Endothelial cell of umbilical vein (primary cell): Measurements from ENCODE around the gene NR5A1. TPM values are rescaled to one million over a fixed set of nuclear protein-coding genes. Genes with fewer than 3 reads are reported as not detected.

Experiments used
- BruUV-seq: library from RNA; stranded (reverse); fragments of 400-500 nt; replicated peaks from 2 replicates; lab custom pipeline; 2021; lab: Mats Ljungman, UMichigan
- CTCF ChIA-PET: fragments of 300-600, 350-600 bp; sonication (Branson Sonifier 250); formaldehyde crosslinking; loops from one replicate; lab custom pipeline; 2021; ENCODE audit warnings: antibody characterized with exemption, inconsistent platforms; lab: Charles Lee
- POLR2A ChIA-PET: fragments of 300-600, 350-600 bp; sonication (Branson Sonifier 250); formaldehyde crosslinking; loops from one replicate; lab custom pipeline; 2021; ENCODE audit warnings: antibody characterized with exemption, inconsistent platforms; lab: Charles Lee
- DNase-seq: peaks from one replicate; pipeline ENCODE4 v3.0.0-alpha.2; 2011; ENCODE audit warnings: low read depth, low spot score
- FAIRE-seq: peaks from 2 replicates; lab custom pipeline; 2011; peaks lifted over from hg19 to GRCh38; lab: Jason Lieb, UNC
- H2AFZ ChIP-seq: 2 replicates; pipeline ENCODE4 v1.6.0; 2012; ENCODE audit warnings: low read depth, low read length, control low read depth, inconsistent platforms
- H3K27ac ChIP-seq: 2 replicates; pipeline ENCODE4 v1.5.1; 2011; ENCODE audit warnings: low read depth, mild to moderate bottlenecking, control low read depth, low read length, moderate library complexity; ENCODE audit not compliant: insufficient read depth
- H3K27me3 ChIP-seq, 2 experiments: 2 replicates each; pipeline versions ENCODE4 v1.6.0 to v1.6.1; 2011; ENCODE audit warnings: low read length in 2 of 2, mixed read lengths in 1 of 2; ENCODE audit not compliant: control insufficient read depth in 2 of 2, insufficient read depth in 2 of 2
- H3K36me3 ChIP-seq, 2 experiments: 2 replicates in 1 of 2; 3 replicates in 1 of 2; pipeline ENCODE4 v1.5.1; 2011; ENCODE audit warnings: low read length in 2 of 2, mild to moderate bottlenecking in 1 of 2, moderate library complexity in 1 of 2; ENCODE audit not compliant: control insufficient read depth in 2 of 2, insufficient read depth in 2 of 2; ENCODE audit errors: extremely low read depth in 1 of 2
- H3K4me1 ChIP-seq: 3 replicates; pipeline ENCODE4 v1.5.1; 2011; ENCODE audit warnings: mild to moderate bottlenecking, low read length; ENCODE audit not compliant: control insufficient read depth, insufficient read depth; ENCODE audit errors: extremely low read depth
- H3K4me2 ChIP-seq: 2 replicates; pipeline ENCODE4 v1.6.1; 2011; ENCODE audit warnings: low read length, control low read depth, mixed read lengths; ENCODE audit not compliant: insufficient read depth
- H3K4me3 ChIP-seq, 3 experiments: fragments of 200-600 bp in 1 of 3; sonication (generic), shearing (Covaris generic) in 1 of 3; replicated peaks in 1 of 3; 2 replicates each; pipeline ENCODE4 v1.5.1; 2011 to 2016; ENCODE audit warnings: control low read depth in 3 of 3, low read length in 3 of 3, mild to moderate bottlenecking in 2 of 3, inconsistent platforms in 1 of 3, low read depth in 1 of 3, moderate library complexity in 1 of 3; ENCODE audit not compliant: insufficient read depth in 1 of 3
- H3K79me2 ChIP-seq: 2 replicates; pipeline ENCODE4 v1.6.0; 2012; ENCODE audit warnings: low read length, inconsistent platforms; ENCODE audit not compliant: control insufficient read depth, insufficient read depth
- H3K9ac ChIP-seq: replicated peaks from 2 replicates; pipeline ENCODE3; 2011; ENCODE audit warnings: low read length, control low read depth; ENCODE audit not compliant: insufficient read depth; ENCODE audit errors: extremely low read depth
- H3K9me1 ChIP-seq: replicated peaks from 3 replicates; pipeline ENCODE4 v1.6.0; 2011; ENCODE audit warnings: mild to moderate bottlenecking, low read length; ENCODE audit not compliant: control insufficient read depth, insufficient read depth; ENCODE audit errors: extremely low read depth
- H3K9me3 ChIP-seq: replicated peaks from 2 replicates; pipeline ENCODE4 v1.5.1; 2012; ENCODE audit warnings: low read length, inconsistent platforms; ENCODE audit not compliant: control insufficient read depth, insufficient read depth
- H4K20me1 ChIP-seq: replicated peaks from 2 replicates; pipeline ENCODE3; 2011; ENCODE audit warnings: mild to moderate bottlenecking, low read length; ENCODE audit not compliant: control insufficient read depth, insufficient read depth; ENCODE audit errors: extremely low read depth
- CTCF ChIP-seq, 2 donors: IDR thresholded peaks; 1 replicate in 1 of 2; 2 replicates in 1 of 2; pipeline ENCODE4 v1.5.1; 2011; ENCODE audit warnings: low read length in 2 of 2, mild to moderate bottlenecking in 2 of 2, moderate library complexity in 2 of 2, control low read depth in 1 of 2, inconsistent platforms in 1 of 2, low read depth in 1 of 2; ENCODE audit not compliant: insufficient read depth in 1 of 2; ENCODE audit errors: extremely low read depth in 1 of 2
- EZH2 ChIP-seq: IDR thresholded peaks from 2 replicates; pipeline ENCODE4 v1.6.1; 2012; ENCODE audit warnings: borderline replicate concordance, low read depth, mild to moderate bottlenecking, moderate library complexity, low read length, inconsistent platforms; ENCODE audit not compliant: severe bottlenecking
- FOS ChIP-seq: IDR thresholded peaks from 2 replicates; pipeline ENCODE4 v1.6.1; 2011; ENCODE audit warnings: mild to moderate bottlenecking, low read length, moderate library complexity, borderline replicate concordance; ENCODE audit not compliant: insufficient read depth
- GATA2 ChIP-seq: IDR thresholded peaks from 2 replicates; pipeline ENCODE4 v1.7.0; 2011; ENCODE audit warnings: low read depth, mild to moderate bottlenecking, moderate library complexity, mixed read lengths, low read length; ENCODE audit not compliant: insufficient read length, insufficient read depth
- JUN ChIP-seq: IDR thresholded peaks from 2 replicates; pipeline ENCODE4 v1.6.1; 2011; ENCODE audit warnings: borderline replicate concordance, low read depth; ENCODE audit not compliant: insufficient read length, insufficient read depth
- MYC ChIP-seq: IDR thresholded peaks from one replicate; pipeline ENCODE4 v1.6.1; 2011; ENCODE audit warnings: mild to moderate bottlenecking, low read depth, low read length
- POLR2A ChIP-seq: IDR thresholded peaks from 2 replicates; pipeline ENCODE4 v1.6.1; 2012; ENCODE audit warnings: low read depth, mild to moderate bottlenecking, control low read depth, low read length
- POLR2AphosphoS5 ChIP-seq: IDR thresholded peaks from 2 replicates; pipeline ENCODE4 v1.6.1; 2012; ENCODE audit warnings: low read depth, mild to moderate bottlenecking, control low read depth, low read length, moderate library complexity; ENCODE audit not compliant: insufficient read depth
- dilution Hi-C: fragments of 300-500 bp; cut with MboI; formaldehyde crosslinking; loops from one replicate; pipeline ENCODE4 v1.15.0; 2019; ENCODE audit warnings: low sequenced_read_pairs; ENCODE audit not compliant: extremely low pct_ligation_motif_present
- intact Hi-C: fragments of 100-400 bp; cut with micrococcal nuclease; formaldehyde crosslinking; loops from one replicate; pipeline ENCODE4 v1.10.0; 2022
- polyA plus RNA-seq, 4 experiments: library from polyadenylated mRNA; depleted of rRNA in 3 of 4; stranded (reverse) in 3 of 4; unstranded in 1 of 4; fragments of >200 nt; gene quantifications; 2 replicates each; pipeline versions ENCODE4 v1.2.1 to v1.2.3, GENCODE V29; 2011 to 2012; ENCODE audit warnings: missing spikeins in 1 of 4
- total RNA-seq: library from RNA; stranded (reverse); gene quantifications from 2 replicates; pipeline ENCODE4 v1.2.3, GENCODE V29; 2021
- TF ChIP-seq, protein P1 (sequence below): IDR thresholded peaks from 2 replicates; pipeline ENCODE4 v1.6.1; 2011; ENCODE audit not compliant: insufficient read depth, insufficient read length

Gene NR5A1
- total and polyA plus RNA-seq, 2 donors (not counting 3 experiments of a cell fraction or from before 2014, with no cell fraction given) = not detected

GRCh38 chr9:124507880-124508423, 753 bp upstream of the NR5A1 start:
- Histone ChIP-seq H3K9ac (no peak overlapping the region), H3K4me1 (no peaks in the 10 kb centered on the region), H3K4me3 (no peak overlapping the region), H2AFZ (no peak overlapping the region), H3K79me2 (no peaks in the 10 kb centered on the region), H3K27ac (no peak overlapping the region), H3K27me3 (peaks cover 22 to 31% of the 10 kb centered on the region in 2 experiments), H3K9me3 (no peaks in the 10 kb centered on the region), H3K36me3 (no peaks in the 10 kb centered on the region), H3K4me2 (no peak overlapping the region), H4K20me1 (no peaks in the 10 kb centered on the region), H3K9me1 (no peaks in the 10 kb centered on the region)
- dilution Hi-C loops = no loop called here
- ChIA-PET CTCF (no interaction called here), POLR2A (no interaction called here)
- DNase-seq = no peak
- no peak for FAIRE-seq
- BruUV-seq = no TSS peak
- intact Hi-C loops = no loop called here
- no peak for TF ChIP-seq EZH2
- TF ChIP-seq GATA2 = no peak
- no peak for TF ChIP-seq FOS
- TF ChIP-seq CTCF (IDR thresholded peaks at IDR 0.05; ENCODE audit: extremely low read depth in 1 of 2, insufficient read depth in 1 of 2, low read depth in 1 of 2, low read length in 2 of 2) = no peak
- no peak for TF ChIP-seq POLR2A
- no peak for TF ChIP-seq MYC
- TF ChIP-seq JUN = no peak
- no peak for TF ChIP-seq POLR2AphosphoS5
- TF ChIP-seq, protein P1, sequence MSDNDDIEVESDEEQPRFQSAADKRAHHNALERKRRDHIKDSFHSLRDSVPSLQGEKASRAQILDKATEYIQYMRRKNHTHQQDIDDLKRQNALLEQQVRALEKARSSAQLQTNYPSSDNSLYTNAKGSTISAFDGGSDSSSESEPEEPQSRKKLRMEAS = no peak
